H9 (cell line): Measurements from ENCODE around the gene R3HCC1L. TPM values are rescaled to one million over a fixed set of nuclear protein-coding genes. Genes with fewer than 3 reads are reported as not detected.
A peak's percentile ranks its signal among the peaks of the same experiment; 100 is the strongest.

Experiments
- DNase-seq: peaks from one replicate; pipeline ENCODE4 v3.0.0-alpha.2; 2017
- H2AFZ ChIP-seq: one replicate; pipeline ENCODE4 v1.6.1; 2013; ENCODE audit warnings: mild to moderate bottlenecking, low read length, control low read depth, moderate library complexity
- H2AK5ac ChIP-seq: 2 replicates; pipeline ENCODE4 v1.6.1; 2013; ENCODE audit warnings: low read length, control low read depth, mixed read lengths; ENCODE audit not compliant: insufficient read length
- H2BK120ac ChIP-seq: one replicate; pipeline ENCODE4 v1.6.1; 2013; ENCODE audit warnings: low read depth, mild to moderate bottlenecking, low read length, control low read depth, inconsistent platforms; ENCODE audit not compliant: poor library complexity, severe bottlenecking
- H2BK12ac ChIP-seq: 2 replicates; pipeline ENCODE4 v1.6.1; 2013; ENCODE audit warnings: low read length, control low read depth, mixed read lengths, low read depth; ENCODE audit not compliant: insufficient read length
- H2BK15ac ChIP-seq: 2 replicates; pipeline ENCODE4 v1.6.1; 2013; ENCODE audit warnings: low read depth, low read length, control low read depth
- H2BK20ac ChIP-seq: one replicate; pipeline ENCODE4 v1.6.1; 2013; ENCODE audit warnings: low read depth, mild to moderate bottlenecking, low read length, control low read depth, inconsistent platforms; ENCODE audit not compliant: poor library complexity, severe bottlenecking
- H2BK5ac ChIP-seq: 2 replicates; pipeline ENCODE4 v1.6.1; 2013; ENCODE audit warnings: low read length, control low read depth, mixed read lengths; ENCODE audit not compliant: insufficient read length
- H3K14ac ChIP-seq: 2 replicates; pipeline ENCODE4 v1.6.1; 2013; ENCODE audit warnings: low read length, control low read depth; ENCODE audit not compliant: insufficient read depth
- H3K18ac ChIP-seq: 2 replicates; pipeline ENCODE4 v1.6.1; 2013; ENCODE audit warnings: low read depth, mild to moderate bottlenecking, mixed read lengths, low read length, control low read depth; ENCODE audit not compliant: insufficient read length
- H3K23ac ChIP-seq: 2 replicates; pipeline ENCODE4 v1.6.1; 2013; ENCODE audit warnings: low read length, control low read depth, mixed read lengths, low read depth; ENCODE audit not compliant: insufficient read length
- H3K23me2 ChIP-seq: 2 replicates; pipeline ENCODE4 v1.6.1; 2013; ENCODE audit warnings: low read depth, mild to moderate bottlenecking, mixed read lengths, low read length, control low read depth; ENCODE audit not compliant: insufficient read length, poor library complexity, severe bottlenecking
- H3K27ac ChIP-seq: 2 replicates; pipeline ENCODE4 v1.5.1; 2013; ENCODE audit warnings: low read length, control low read depth, mixed read lengths, low read depth; ENCODE audit not compliant: insufficient read length
- H3K27me3 ChIP-seq: 2 replicates; pipeline ENCODE4 v1.6.1; 2013; ENCODE audit warnings: low read length, control low read depth, inconsistent platforms; ENCODE audit not compliant: insufficient read depth
- H3K4ac ChIP-seq: 2 replicates; pipeline ENCODE4 v1.6.1; 2013; ENCODE audit warnings: low read depth, mild to moderate bottlenecking, control low read depth, inconsistent platforms, low read length, moderate library complexity
- H3K4me1 ChIP-seq: 2 replicates; pipeline ENCODE4 v1.6.1; 2013; ENCODE audit warnings: low read length, control low read depth, inconsistent platforms; ENCODE audit not compliant: insufficient read depth
- H3K4me2 ChIP-seq: 2 replicates; pipeline ENCODE4 v1.6.1; 2013; ENCODE audit warnings: low read length, control low read depth, mixed read lengths; ENCODE audit not compliant: insufficient read length, insufficient read depth
- H3K56ac ChIP-seq: 2 replicates; pipeline ENCODE4 v1.6.1; 2013; ENCODE audit warnings: low read depth, mild to moderate bottlenecking, mixed read lengths, low read length, control low read depth; ENCODE audit not compliant: insufficient read length
- H3K79me1 ChIP-seq: 2 replicates; pipeline ENCODE4 v1.6.1; 2013; ENCODE audit warnings: low read depth, mild to moderate bottlenecking, moderate library complexity, low read length, control low read depth, inconsistent platforms; ENCODE audit not compliant: insufficient read depth, poor library complexity, severe bottlenecking
- H3K79me2 ChIP-seq: 2 replicates; pipeline ENCODE4 v1.6.1; 2013; ENCODE audit warnings: low read length, control low read depth, inconsistent platforms; ENCODE audit not compliant: insufficient read depth
- H3K9ac ChIP-seq: 2 replicates; pipeline ENCODE4 v1.6.1; 2013; ENCODE audit warnings: low read length, control low read depth, mixed read lengths; ENCODE audit not compliant: insufficient read length; ENCODE audit errors: extremely low read depth
- H3K9me3 ChIP-seq: one replicate; pipeline ENCODE4 v1.6.1; 2013; ENCODE audit warnings: low read depth, low read length, inconsistent platforms; ENCODE audit not compliant: control insufficient read depth
- H3T11ph ChIP-seq: one replicate; pipeline ENCODE4 v1.6.1; 2013; ENCODE audit warnings: mild to moderate bottlenecking, low read length, control low read depth, inconsistent platforms
- H4K20me1 ChIP-seq: one replicate; pipeline ENCODE4 v1.6.1; 2013; ENCODE audit not compliant: control insufficient read depth, insufficient read length, insufficient read depth
- H4K5ac ChIP-seq: 2 replicates; pipeline ENCODE4 v1.6.1; 2013; ENCODE audit warnings: low read depth, mild to moderate bottlenecking, mixed read lengths, low read length, control low read depth; ENCODE audit not compliant: insufficient read length
- H4K8ac ChIP-seq: replicated peaks from 2 replicates; pipeline ENCODE4 v1.6.1; 2013; ENCODE audit warnings: low read length, control low read depth, mixed read lengths, low read depth; ENCODE audit not compliant: insufficient read length
- H4K91ac ChIP-seq: 2 replicates; pipeline ENCODE4 v1.6.1; 2013; ENCODE audit warnings: low read depth, mild to moderate bottlenecking, moderate library complexity, mixed read lengths, low read length, control low read depth; ENCODE audit not compliant: insufficient read length
- H3K27ac Mint-ChIP-seq, 3 experiments: 2 replicates in 2 of 3; 3 replicates in 1 of 3; pipeline ENCODE4 v1.8.0; 2020 to 2021; ENCODE audit warnings: mixed read lengths in 3 of 3, mild to moderate bottlenecking in 1 of 3, moderate library complexity in 1 of 3
- H3K27me3 Mint-ChIP-seq: 2 replicates; pipeline ENCODE4 v1.8.0; 2021; ENCODE audit warnings: low read depth, mild to moderate bottlenecking, moderate library complexity, mixed read lengths
- H3K36me3 Mint-ChIP-seq, 3 experiments: 2 replicates in 2 of 3; 3 replicates in 1 of 3; pipeline ENCODE4 v1.8.0; 2020 to 2021; ENCODE audit warnings: low read depth in 3 of 3, mixed read lengths in 3 of 3; ENCODE audit not compliant: insufficient read depth in 1 of 3
- H3K4me1 Mint-ChIP-seq, 2 experiments: 2 replicates each; pipeline ENCODE4 v1.8.0; 2020; ENCODE audit warnings: mixed read lengths in 2 of 2
- H3K4me3 Mint-ChIP-seq, 2 experiments: 2 replicates in 1 of 2; 3 replicates in 1 of 2; pipeline ENCODE4 v1.8.0; 2020 to 2021; ENCODE audit warnings: mild to moderate bottlenecking in 2 of 2, mixed read lengths in 2 of 2, moderate library complexity in 1 of 2
- H3K9me3 Mint-ChIP-seq, 2 experiments: 2 replicates in 1 of 2; 3 replicates in 1 of 2; pipeline ENCODE4 v1.8.0; 2020; ENCODE audit warnings: mild to moderate bottlenecking in 2 of 2, mixed read lengths in 2 of 2, moderate library complexity in 1 of 2
- WGBS: extraction: QIAGEN DNeasy Blood & Tissue Kit; methylation state at CpG from one replicate; pipeline ENCODE4 v1.1.7; 2013; ENCODE audit warnings: missing lambda C conversion rate, low lambda C conversion rate, mixed read lengths; ENCODE audit not compliant: insufficient read length; ENCODE audit errors: extremely low coverage; 5-methylcytosine and 5-hydroxymethylcytosine counted together
- total RNA-seq: library from RNA; stranded (reverse); gene quantifications from 2 replicates; pipeline ENCODE4 v1.2.1, GENCODE V29; 2021
- TF ChIP-seq, protein P1 (sequence below): fragments of 200-600 bp; sonication (generic); conservative IDR thresholded peaks from 3 replicates; pipeline ENCODE4 v1.8.0; 2021; ENCODE audit warnings: antibody characterized with exemption, mild to moderate bottlenecking

R3HCC1L gene
- total RNA-seq, 1 experiment from 2014 or later, result 18.5 TPM

DNA sequence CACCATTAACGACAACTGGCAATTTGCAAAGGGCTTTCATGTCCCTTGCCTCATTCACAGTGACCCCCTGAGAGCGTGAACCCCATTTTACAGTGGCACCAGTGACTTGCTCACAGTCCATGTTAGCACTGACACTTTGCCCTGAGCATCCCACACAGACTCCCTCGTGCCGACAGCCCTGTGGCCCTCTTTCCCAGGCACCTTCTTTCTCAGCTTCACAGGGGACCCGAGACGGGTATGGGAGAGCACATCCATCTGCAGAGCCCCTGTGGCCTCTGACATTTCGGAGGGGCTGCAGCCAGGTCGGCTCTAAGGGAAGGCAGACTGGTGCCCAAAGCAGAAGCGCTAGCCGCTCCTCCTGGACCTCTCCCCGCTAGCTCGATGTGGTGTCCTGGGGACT lies 122.7 kb downstream of the R3HCC1L start:
- Histone ChIP-seq H2AK5ac (no peak overlapping the region), H2BK120ac (no peak overlapping the region), H2BK5ac (no peak overlapping the region), H4K20me1 (no peaks in the 10 kb centered on the region), H2AFZ (no peak overlapping the region), H3K4me1 (no peaks in the 10 kb centered on the region), H4K91ac (no peak overlapping the region), H3K4ac (no peak overlapping the region), H2BK12ac (no peak overlapping the region), H3K9me3 (no peaks in the 10 kb centered on the region), H2BK20ac (no peak overlapping the region), H3K4me2 (no peak overlapping the region), H3K27me3 (no peaks in the 10 kb centered on the region), H3K18ac (no peak overlapping the region), H4K8ac (no peak overlapping the region), H3K23ac (no peak overlapping the region), H3K79me1 (no peaks in the 10 kb centered on the region), H4K5ac (no peak overlapping the region), H3K23me2 (no peaks in the 10 kb centered on the region), H3K9ac (no peak overlapping the region), H2BK15ac (no peak overlapping the region), H3T11ph (no peak overlapping the region), H3K14ac (no peak overlapping the region; the same call in 1 of the 2 replicates), H3K79me2 (no peaks in the 10 kb centered on the region), H3K27ac (no peak overlapping the region), H3K56ac (no peak overlapping the region)
- no peak for DNase-seq
- Mint-ChIP-seq H3K9me3 (no peaks in the 10 kb centered on the region), H3K27ac (peak overlapping the region in 1 of 3 experiments; percentile 37; a peak in 2 of 7 replicates), H3K4me3 (no peak overlapping the region), H3K36me3 (peaks cover 0 to 4% (median 0%) of the 10 kb centered on the region in 3 experiments; a peak in 1 of 7 replicates), H3K27me3 (no peaks in the 10 kb centered on the region), H3K4me1 (peaks cover under 1 to 2% of the 10 kb centered on the region in 2 experiments)
- TF ChIP-seq, protein P1, sequence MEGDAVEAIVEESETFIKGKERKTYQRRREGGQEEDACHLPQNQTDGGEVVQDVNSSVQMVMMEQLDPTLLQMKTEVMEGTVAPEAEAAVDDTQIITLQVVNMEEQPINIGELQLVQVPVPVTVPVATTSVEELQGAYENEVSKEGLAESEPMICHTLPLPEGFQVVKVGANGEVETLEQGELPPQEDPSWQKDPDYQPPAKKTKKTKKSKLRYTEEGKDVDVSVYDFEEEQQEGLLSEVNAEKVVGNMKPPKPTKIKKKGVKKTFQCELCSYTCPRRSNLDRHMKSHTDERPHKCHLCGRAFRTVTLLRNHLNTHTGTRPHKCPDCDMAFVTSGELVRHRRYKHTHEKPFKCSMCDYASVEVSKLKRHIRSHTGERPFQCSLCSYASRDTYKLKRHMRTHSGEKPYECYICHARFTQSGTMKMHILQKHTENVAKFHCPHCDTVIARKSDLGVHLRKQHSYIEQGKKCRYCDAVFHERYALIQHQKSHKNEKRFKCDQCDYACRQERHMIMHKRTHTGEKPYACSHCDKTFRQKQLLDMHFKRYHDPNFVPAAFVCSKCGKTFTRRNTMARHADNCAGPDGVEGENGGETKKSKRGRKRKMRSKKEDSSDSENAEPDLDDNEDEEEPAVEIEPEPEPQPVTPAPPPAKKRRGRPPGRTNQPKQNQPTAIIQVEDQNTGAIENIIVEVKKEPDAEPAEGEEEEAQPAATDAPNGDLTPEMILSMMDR, result no peak
- WGBS, result no CpG with 5 or more reads among the region's 12 CpGs
